Glutamatergic neuron (in vitro differentiated cells): ENCODE measurements around the gene SLF2. TPM values are rescaled to one million over a fixed set of nuclear protein-coding genes. Genes with fewer than 3 reads are reported as not detected.

ENCODE experiments used
- DNase-seq: peaks from one replicate; pipeline ENCODE4 v3.0.0; 2022
- H3K27ac Mint-ChIP-seq: one replicate; pipeline ENCODE4 v1.8.0; 2020; ENCODE audit warnings: mild to moderate bottlenecking, mixed read lengths, inconsistent platforms; ENCODE audit not compliant: unreplicated experiment
- H3K27me3 Mint-ChIP-seq: one replicate; pipeline ENCODE4 v1.8.0; 2020; ENCODE audit warnings: mild to moderate bottlenecking, moderate library complexity, mixed read lengths, inconsistent platforms; ENCODE audit not compliant: unreplicated experiment
- H3K36me3 Mint-ChIP-seq: one replicate; pipeline ENCODE4 v1.8.0; 2020; ENCODE audit warnings: mild to moderate bottlenecking, mixed read lengths, inconsistent platforms; ENCODE audit not compliant: unreplicated experiment
- H3K4me1 Mint-ChIP-seq: one replicate; pipeline ENCODE4 v1.8.0; 2020; ENCODE audit warnings: mild to moderate bottlenecking, low read depth, mixed read lengths, inconsistent platforms; ENCODE audit not compliant: unreplicated experiment
- H3K4me3 Mint-ChIP-seq: one replicate; pipeline ENCODE4 v1.8.0; 2020; ENCODE audit warnings: mild to moderate bottlenecking, mixed read lengths, inconsistent platforms; ENCODE audit not compliant: unreplicated experiment
- H3K9me3 Mint-ChIP-seq: one replicate; pipeline ENCODE4 v1.8.0; 2020; ENCODE audit warnings: mild to moderate bottlenecking, moderate library complexity, mixed read lengths, inconsistent platforms; ENCODE audit not compliant: unreplicated experiment
- total RNA-seq: library from RNA; stranded (reverse); fragmentation: NEBNext Ultra II Directional; extraction: Animal tissue kit (Norgen Biotek cat#: 25700); gene quantifications from one replicate; pipeline ENCODE4 v1.2.1, GENCODE V29; 2021; ENCODE audit not compliant: unreplicated experiment
- TF ChIP-seq, protein P1 (sequence below): fragments of 200-600 bp; sonication (generic); IDR thresholded peaks from one replicate; pipeline ENCODE4 v1.5.0; 2021; ENCODE audit not compliant: partially characterized antibody, unreplicated experiment

SLF2 gene
- total RNA-seq, 1 donor from 2014 or later, result 35.9 TPM

- Mint-ChIP-seq H3K27me3 (peaks cover 2% of the 10 kb centered on the region), H3K36me3 (no peaks in the 10 kb centered on the region), H3K9me3 (peaks cover 5% of the 10 kb centered on the region), H3K27ac (no peak overlapping the region), H3K4me1 (peaks cover 9% of the 10 kb centered on the region), H3K4me3 (no peak overlapping the region)
- DNase-seq, result no peak
- TF ChIP-seq, protein P1, sequence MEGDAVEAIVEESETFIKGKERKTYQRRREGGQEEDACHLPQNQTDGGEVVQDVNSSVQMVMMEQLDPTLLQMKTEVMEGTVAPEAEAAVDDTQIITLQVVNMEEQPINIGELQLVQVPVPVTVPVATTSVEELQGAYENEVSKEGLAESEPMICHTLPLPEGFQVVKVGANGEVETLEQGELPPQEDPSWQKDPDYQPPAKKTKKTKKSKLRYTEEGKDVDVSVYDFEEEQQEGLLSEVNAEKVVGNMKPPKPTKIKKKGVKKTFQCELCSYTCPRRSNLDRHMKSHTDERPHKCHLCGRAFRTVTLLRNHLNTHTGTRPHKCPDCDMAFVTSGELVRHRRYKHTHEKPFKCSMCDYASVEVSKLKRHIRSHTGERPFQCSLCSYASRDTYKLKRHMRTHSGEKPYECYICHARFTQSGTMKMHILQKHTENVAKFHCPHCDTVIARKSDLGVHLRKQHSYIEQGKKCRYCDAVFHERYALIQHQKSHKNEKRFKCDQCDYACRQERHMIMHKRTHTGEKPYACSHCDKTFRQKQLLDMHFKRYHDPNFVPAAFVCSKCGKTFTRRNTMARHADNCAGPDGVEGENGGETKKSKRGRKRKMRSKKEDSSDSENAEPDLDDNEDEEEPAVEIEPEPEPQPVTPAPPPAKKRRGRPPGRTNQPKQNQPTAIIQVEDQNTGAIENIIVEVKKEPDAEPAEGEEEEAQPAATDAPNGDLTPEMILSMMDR, result no peak
Observed at GRCh38 chr10:101007915-101008822, 95.4 kb downstream of the SLF2 start.

DNA sequence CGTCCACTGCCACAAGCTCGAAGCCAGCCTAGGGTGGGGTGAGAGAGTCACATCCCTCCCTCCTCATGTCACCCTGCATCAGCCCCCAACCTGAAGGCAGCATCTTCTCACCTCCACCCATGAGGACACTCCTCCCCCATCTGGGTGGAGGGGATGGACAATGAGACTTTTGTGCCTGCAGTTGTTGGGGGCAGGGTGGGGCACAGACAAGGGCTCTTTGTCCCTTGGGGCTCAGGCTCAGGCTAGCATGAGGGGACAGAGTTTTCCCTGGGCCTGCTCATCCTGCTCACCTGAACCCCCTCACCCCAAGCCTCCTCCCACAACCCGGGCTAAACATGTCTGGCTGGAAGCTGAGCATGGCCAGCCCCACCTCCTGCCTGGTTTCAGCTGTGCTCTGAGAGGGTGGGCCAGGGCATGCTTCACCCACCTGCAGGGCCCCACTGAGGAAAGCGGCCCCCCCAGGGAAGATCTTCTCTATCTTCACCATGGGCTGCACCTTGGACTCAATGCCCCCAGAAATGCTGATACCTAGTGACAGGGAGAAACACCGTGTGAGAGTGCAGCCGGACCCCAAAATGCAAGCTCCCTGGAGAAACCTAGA, 96.2 kb downstream of the SLF2 start:
- H3K27me3 Mint-ChIP-seq, result peaks cover 2% of the 10 kb centered on the region
- H3K36me3 Mint-ChIP-seq, result no peaks in the 10 kb centered on the region
- peaks cover 14% of the 10 kb centered on the region for H3K4me1 Mint-ChIP-seq
- no peak overlapping the region for H3K27ac Mint-ChIP-seq
- TF ChIP-seq, protein P1, result no peak
- no peak for DNase-seq
- no peak overlapping the region for H3K4me3 Mint-ChIP-seq
- peaks cover 10% of the 10 kb centered on the region for H3K9me3 Mint-ChIP-seq

DNA sequence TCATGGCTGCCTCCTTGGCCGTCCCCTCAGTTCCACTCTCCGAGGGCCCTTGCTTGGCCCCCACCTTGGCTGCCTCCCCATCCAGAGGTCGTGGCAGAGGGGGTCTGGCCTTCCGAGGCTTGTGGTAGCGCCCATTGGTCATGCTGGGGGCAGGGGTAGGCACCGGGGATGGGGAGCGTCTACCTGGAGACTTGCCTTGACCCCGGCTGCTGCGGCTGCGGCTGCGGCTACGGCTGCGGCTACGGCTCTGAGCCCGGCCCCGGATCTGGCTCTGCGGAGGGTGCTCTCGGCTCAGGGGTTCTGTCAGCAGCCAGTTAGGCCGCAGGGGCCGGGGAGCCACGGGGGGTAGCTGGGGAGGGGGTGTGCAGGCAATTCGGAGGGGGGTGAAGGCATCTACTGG, 97.6 kb downstream of the SLF2 start:
- Mint-ChIP-seq H3K27me3 (peaks cover 9% of the 10 kb centered on the region), H3K27ac (no peak overlapping the region), H3K36me3 (no peaks in the 10 kb centered on the region), H3K9me3 (peaks cover 12% of the 10 kb centered on the region), H3K4me1 (peaks cover 16% of the 10 kb centered on the region), H3K4me3 (no peak overlapping the region)
- no peak for DNase-seq
- TF ChIP-seq, protein P1, result no peak

GRCh38 chr10:101011517-101012423, 99.0 kb downstream of the SLF2 start:
- Mint-ChIP-seq H3K27me3 (peaks cover 10% of the 10 kb centered on the region), H3K9me3 (peaks cover 14% of the 10 kb centered on the region), H3K4me3 (no peak overlapping the region), H3K36me3 (no peaks in the 10 kb centered on the region), H3K4me1 (peaks cover 18% of the 10 kb centered on the region), H3K27ac (no peak overlapping the region)
- DNase-seq, result no peak
- TF ChIP-seq, protein P1, result no peak
